Activated CD4-positive, alpha-beta T cell treated with anti-CD3 and anti-CD28 coated beads, Interleukin-2, amount 10 ng/mL, durations not matched to agents 7 days and 5 days (primary cell): Measurements from ENCODE around the gene GIT2. TPM values are rescaled to one million over a fixed set of nuclear protein-coding genes. Genes with fewer than 3 reads are reported as not detected.

Source experiments
- CTCF ChIA-PET: fragments of 350-600 bp; sonication (Branson Sonifier 250); formaldehyde crosslinking; loops from one replicate; lab custom pipeline; 2021; ENCODE audit warnings: antibody characterized with exemption; lab: Charles Lee
- POLR2A ChIA-PET: fragments of 350-600 bp; sonication (Branson Sonifier 250); formaldehyde crosslinking; loops from one replicate; lab custom pipeline; 2021; ENCODE audit warnings: antibody characterized with exemption; lab: Charles Lee
- DNase-seq: peaks from one replicate; pipeline ENCODE4 v3.0.0-alpha.2; 2020
- H3K27ac Mint-ChIP-seq: one replicate; pipeline ENCODE4 v1.8.0; 2021; ENCODE audit warnings: mild to moderate bottlenecking, moderate library complexity, mixed read lengths
- H3K27me3 Mint-ChIP-seq: one replicate; pipeline ENCODE4 v1.8.0; 2021; ENCODE audit warnings: mixed read lengths
- H3K36me3 Mint-ChIP-seq: one replicate; pipeline ENCODE4 v1.8.0; 2021; ENCODE audit warnings: low read depth, mixed read lengths
- H3K4me1 Mint-ChIP-seq: one replicate; pipeline ENCODE4 v1.8.0; 2021; ENCODE audit warnings: mixed read lengths
- H3K4me3 Mint-ChIP-seq: one replicate; pipeline ENCODE4 v1.8.0; 2021; ENCODE audit warnings: mild to moderate bottlenecking, moderate library complexity, mixed read lengths
- H3K9me3 Mint-ChIP-seq: one replicate; pipeline ENCODE4 v1.8.0; 2021; ENCODE audit warnings: mixed read lengths
- total RNA-seq, 2 experiments: library from RNA; stranded (reverse); gene quantifications; one replicate each; pipeline ENCODE4 v1.2.3, GENCODE V29; 2021

Gene GIT2
- total RNA-seq, 2 experiments from 2014 or later: 101 to 107 TPM

DNA sequence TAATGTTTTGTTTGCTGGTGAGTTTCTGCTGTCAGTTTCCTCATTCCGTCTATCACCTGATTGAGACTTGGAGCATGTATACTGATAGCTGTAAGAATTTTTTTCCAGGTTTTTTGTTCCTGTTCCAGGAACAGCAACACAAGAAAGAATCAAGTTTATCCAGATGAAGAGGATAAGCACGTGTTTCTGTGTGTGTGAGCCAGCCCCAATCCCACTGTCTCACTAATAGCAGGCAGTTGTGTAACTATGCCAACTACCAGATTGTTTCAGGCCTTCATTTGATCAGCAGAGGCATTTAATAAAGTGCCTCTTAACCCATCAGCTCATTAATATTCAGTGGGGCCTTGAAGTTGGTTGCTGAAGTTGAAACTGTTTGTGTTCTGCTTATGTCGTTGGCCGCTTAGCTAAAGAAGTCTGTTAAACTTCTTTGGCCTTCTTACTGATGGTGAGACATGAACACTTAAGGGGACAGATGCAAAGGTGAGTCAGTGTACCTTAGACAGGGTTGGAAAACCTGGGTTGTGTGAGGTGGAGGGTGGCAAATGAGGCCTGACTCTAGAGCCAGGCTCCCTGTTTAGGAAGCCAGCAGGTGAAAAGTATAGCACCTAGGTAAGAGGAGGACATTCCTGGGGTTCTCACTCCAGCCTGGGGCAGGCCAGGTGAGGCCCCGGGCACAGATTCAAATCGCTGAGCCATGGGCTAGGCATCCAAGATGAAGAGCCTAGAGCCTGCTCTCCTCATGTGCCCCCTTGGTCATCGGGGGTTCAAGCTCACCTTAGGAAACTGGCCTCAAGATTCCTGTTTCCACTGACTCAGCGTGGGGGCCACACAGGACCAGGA, 6.7 kb upstream of the GIT2 start:
- POLR2A ChIA-PET: no interaction called here
- CTCF ChIA-PET: interaction anchor here (0.8 to 1.3 kb wide), 4 partner anchors 18 to 71 kb away, joined by 3 to 6 read pairs (median 4); no protein-coding TSS in a partner anchor
- Mint-ChIP-seq H3K4me1 (peaks cover 72% of the 10 kb centered on the region), H3K9me3 (peaks cover 4% of the 10 kb centered on the region), H3K4me3 (no peak overlapping the region), H3K27ac (no peak overlapping the region), H3K27me3 (no peaks in the 10 kb centered on the region), H3K36me3 (peaks cover 45% of the 10 kb centered on the region)
- no peak for DNase-seq

DNA sequence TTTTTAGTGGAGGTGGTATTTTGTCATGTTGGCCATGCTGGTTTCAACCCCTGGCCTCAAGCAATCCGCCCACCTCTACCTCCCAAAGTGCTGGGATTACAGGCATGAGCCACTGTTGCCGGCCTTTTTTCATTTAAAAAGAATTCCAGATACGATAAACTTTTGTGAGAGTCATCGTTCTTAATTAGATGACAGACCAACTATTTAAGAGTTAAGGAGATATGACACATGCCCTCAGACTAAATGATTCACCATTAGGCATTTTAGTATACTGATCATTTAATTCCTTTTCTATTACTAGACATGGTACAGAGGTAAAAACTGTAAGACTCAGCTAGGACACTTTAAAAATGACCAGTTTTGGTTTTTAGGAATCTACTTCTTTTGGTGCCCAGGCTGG, 5.4 kb upstream of the GIT2 start:
- peaks cover 70% of the 10 kb centered on the region for H3K4me1 Mint-ChIP-seq

DNA sequence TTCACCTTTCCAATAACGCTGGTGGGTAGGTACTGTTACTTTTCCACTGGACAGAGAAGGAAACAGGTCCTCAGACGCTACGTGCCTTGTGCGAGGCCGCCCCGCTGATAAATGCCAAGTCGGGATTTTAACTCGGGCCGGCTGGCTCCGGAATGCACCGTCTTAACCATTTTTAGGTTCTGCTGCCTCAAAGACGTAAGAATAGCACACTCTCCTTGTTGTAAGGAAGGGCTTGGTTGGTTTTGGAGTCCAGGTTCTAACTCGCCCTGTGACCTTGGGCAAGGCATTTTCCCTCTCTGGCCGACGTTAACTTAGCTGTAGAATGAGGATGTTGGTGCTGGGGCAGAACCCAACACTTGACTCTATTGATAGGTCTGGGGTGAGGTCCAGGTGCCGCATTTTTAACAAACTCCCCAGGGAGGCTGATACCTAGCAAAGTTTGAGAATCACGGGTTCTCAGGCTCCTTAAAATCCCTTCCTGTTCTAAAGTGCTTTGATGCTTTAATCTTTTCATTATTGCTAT, 3.9 kb upstream of the GIT2 start:
- Mint-ChIP-seq H3K27ac (peak overlapping the region; percentile 98), H3K36me3 (peaks cover 28% of the 10 kb centered on the region), H3K9me3 (no peaks in the 10 kb centered on the region), H3K4me1 (peaks cover 62% of the 10 kb centered on the region), H3K27me3 (no peaks in the 10 kb centered on the region), H3K4me3 (peak overlapping the region; percentile 100)
- ChIA-PET CTCF (interaction anchor here (1.1 to 1.2 kb wide), 2 partner anchors 13 to 103 kb away, joined by 3 read pairs; no protein-coding TSS in a partner anchor), POLR2A (no interaction called here)
- no peak for DNase-seq

More for the DNA sequence above, 5.4 kb upstream of the GIT2 start:
- Mint-ChIP-seq H3K36me3 (peaks cover 36% of the 10 kb centered on the region), H3K27ac (no peak overlapping the region), H3K9me3 (no peaks in the 10 kb centered on the region), H3K27me3 (no peaks in the 10 kb centered on the region), H3K4me3 (peak overlapping the region; percentile 100)
- ChIA-PET CTCF (interaction anchor here (1.0 kb wide), 1 partner anchor 17 kb away, joined by 3 read pairs; no protein-coding TSS in a partner anchor), POLR2A (no interaction called here)
- DNase-seq: no peak

DNA sequence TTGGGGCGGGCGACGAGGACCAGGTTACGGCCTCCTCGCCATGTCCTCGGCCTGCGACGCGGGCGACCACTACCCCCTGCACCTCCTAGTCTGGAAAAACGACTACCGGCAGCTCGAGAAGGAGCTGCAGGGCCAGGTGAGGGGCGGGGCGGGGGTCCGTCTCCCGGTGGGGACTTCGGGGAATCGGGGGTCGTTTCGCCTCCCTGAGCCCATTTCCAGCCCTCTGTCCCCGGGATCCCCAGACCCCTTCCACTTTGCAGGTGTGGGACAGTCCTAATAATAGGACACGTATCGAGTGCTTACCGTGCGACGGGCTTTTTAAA, 3.4 kb upstream of the GIT2 start:
- Mint-ChIP-seq H3K36me3 (peaks cover 29% of the 10 kb centered on the region), H3K27ac (peak overlapping the region; percentile 98), H3K9me3 (no peaks in the 10 kb centered on the region), H3K4me1 (peaks cover 60% of the 10 kb centered on the region), H3K4me3 (peak overlapping the region; percentile 100), H3K27me3 (no peaks in the 10 kb centered on the region)
- CTCF ChIA-PET: interaction anchor here (0.9 to 1.6 kb wide), 5 partner anchors 11 to 103 kb away, joined by 3 to 6 read pairs (median 3); no protein-coding TSS in a partner anchor
- DNase-seq: no peak
- POLR2A ChIA-PET: no interaction called here

DNA sequence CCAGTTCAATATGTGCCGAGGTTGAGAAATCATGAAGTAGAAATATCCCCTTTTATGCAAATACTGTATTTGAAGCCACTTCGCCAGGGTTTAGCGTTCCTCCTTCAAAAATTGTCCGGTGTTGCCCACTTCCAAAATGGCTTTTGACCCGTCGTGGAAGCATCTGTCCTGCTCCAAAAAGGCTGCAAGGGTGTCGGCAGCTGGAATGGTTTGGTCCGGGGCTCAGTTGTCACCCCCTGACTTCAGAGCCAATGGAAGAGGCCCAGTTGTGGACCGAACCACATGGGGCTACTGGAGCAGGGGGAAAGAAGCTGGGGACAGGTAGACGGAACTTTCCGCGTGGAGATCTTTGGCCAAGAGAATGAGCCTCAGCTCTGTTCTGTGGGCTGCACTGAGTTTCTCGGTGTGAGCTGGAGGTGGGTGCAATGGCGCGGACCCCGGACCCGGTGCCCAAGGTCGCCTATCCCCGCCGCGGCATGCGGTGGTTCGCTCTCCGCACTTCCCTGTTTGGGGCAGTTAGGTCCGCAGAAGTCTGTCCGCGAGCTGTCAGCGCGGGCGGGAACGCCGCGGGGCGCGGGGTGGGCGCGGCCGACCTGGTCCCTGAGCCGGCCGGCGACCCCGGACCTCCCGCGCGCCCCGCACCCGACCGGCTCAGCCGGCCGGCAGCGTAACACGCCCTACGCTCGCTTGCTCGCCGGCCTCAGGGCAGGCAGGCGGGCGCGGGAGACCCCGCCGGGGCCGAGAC, 2.9 kb upstream of the GIT2 start, which contains the start of gene ANKRD13A:
Gene ANKRD13A (plus strand): TSS at position 527 of the 745 bp plus-strand sequence. CDS start 259 bp downstream, outside the sequence.
- H3K4me3 Mint-ChIP-seq: peak within 1 kb of the TSS; percentile 100
- ChIA-PET CTCF (interaction anchor here (0.9 to 1.6 kb wide), 7 partner anchors 11 to 102 kb away, joined by 3 to 6 read pairs (median 3); no protein-coding TSS in a partner anchor), POLR2A (no interaction called here)
- peak; percentile 93 for DNase-seq
- H3K27me3 Mint-ChIP-seq: no peaks in the 10 kb centered on the region
- peaks cover 29% of the 10 kb centered on the region for H3K36me3 Mint-ChIP-seq
- H3K4me1 Mint-ChIP-seq: peaks cover 61% of the 10 kb centered on the region
- H3K9me3 Mint-ChIP-seq: no peaks in the 10 kb centered on the region
- peak within 1 kb of the TSS; percentile 98 for H3K27ac Mint-ChIP-seq

DNA sequence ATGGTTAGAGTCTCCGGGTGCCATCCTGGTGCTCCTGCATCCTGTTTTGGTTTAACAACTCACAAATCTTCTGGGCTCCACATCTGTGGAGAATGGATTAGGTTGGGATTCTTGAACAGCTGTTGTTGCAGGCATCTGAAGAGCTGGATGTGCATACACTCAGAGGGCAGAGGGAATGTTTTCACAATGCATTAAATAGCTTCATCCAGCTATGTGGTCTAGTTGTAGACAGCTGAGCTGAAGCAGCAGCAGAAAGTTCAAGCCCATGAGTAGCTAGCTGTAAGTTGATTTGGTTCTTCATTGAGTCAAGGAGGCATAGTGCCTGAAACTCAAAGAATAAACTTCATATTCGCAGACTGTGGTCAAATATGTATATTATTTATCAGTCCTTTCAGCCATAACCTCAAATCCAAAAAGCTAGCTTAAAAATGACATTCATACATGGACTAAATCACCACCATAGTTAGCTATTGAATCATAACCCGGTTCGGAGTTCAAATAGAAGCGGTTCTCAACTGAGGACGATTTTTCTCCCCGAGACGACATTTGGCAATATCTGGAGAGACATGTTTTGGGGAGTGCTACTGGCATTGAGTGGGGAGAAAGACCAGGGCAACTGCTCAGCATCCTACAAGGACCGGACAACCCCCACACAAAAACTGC, 2.2 kb upstream of the GIT2 start:
- ChIA-PET POLR2A (no interaction called here), CTCF (interaction anchor here (1.0 to 1.6 kb wide), 5 partner anchors 10 to 33 kb away, joined by 3 to 6 read pairs (median 3); no protein-coding TSS in a partner anchor)
- peak overlapping the region; percentile 98 for H3K27ac Mint-ChIP-seq
- no peaks in the 10 kb centered on the region for H3K9me3 Mint-ChIP-seq
- peaks cover 61% of the 10 kb centered on the region for H3K4me1 Mint-ChIP-seq
- peaks cover 28% of the 10 kb centered on the region for H3K36me3 Mint-ChIP-seq
- no peak for DNase-seq
- H3K4me3 Mint-ChIP-seq: peak overlapping the region; percentile 88
- H3K27me3 Mint-ChIP-seq: no peaks in the 10 kb centered on the region

DNA sequence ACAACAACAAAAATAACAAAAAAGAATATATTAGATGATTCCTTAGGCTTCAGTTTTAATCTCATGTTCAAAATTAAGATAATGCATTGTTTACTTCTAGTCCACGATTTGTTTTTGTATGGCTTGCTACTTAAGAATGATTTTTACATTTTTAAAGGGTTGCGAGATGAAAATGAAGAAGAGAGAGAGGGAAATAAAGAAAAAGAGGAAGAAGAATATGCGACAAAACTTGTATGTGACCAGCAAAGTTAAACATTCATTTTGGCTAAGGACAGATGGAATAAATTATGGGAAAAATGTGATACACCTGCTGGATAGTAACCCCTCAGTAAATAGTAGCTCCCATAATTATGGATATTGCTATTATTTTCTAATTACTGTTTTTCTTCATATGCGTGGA, 1.2 kb upstream of the GIT2 start:
- CTCF ChIA-PET: no interaction called here
- Mint-ChIP-seq H3K4me3 (peak overlapping the region; percentile 54), H3K27me3 (no peaks in the 10 kb centered on the region), H3K27ac (peak overlapping the region; percentile 74), H3K36me3 (peaks cover 28% of the 10 kb centered on the region), H3K9me3 (no peaks in the 10 kb centered on the region), H3K4me1 (peaks cover 63% of the 10 kb centered on the region)
- POLR2A ChIA-PET: no interaction called here
- no peak for DNase-seq

DNA sequence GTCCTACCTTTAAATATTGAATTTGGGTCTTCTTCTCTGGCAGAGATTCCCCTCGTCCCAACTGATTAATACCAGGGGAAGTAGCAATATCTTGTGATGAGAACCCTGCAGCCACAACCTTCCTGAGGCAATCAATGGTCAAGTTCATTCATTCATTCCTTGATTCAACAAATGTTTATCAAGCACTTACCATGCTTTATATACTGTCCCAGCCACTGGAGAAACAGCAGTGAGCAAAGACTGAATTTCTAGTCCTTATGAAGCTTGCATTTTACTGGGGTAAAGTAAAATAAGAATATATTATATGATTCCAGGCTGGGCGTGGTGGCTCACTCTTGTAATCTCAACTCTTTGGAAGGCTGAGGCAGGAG, 300 bp upstream of the GIT2 start:
- peak overlapping the region; percentile 85 for H3K27ac Mint-ChIP-seq
- H3K9me3 Mint-ChIP-seq: no peaks in the 10 kb centered on the region
- peaks cover 29% of the 10 kb centered on the region for H3K36me3 Mint-ChIP-seq
- CTCF ChIA-PET: no interaction called here
- no peak for DNase-seq
- H3K4me1 Mint-ChIP-seq: peaks cover 64% of the 10 kb centered on the region
- peak overlapping the region; percentile 100 for H3K4me3 Mint-ChIP-seq
- POLR2A ChIA-PET: interaction anchor here (0.6 kb wide), 1 partner anchor 10 kb away, joined by 4 read pairs; no protein-coding TSS in a partner anchor
- H3K27me3 Mint-ChIP-seq: no peaks in the 10 kb centered on the region

DNA sequence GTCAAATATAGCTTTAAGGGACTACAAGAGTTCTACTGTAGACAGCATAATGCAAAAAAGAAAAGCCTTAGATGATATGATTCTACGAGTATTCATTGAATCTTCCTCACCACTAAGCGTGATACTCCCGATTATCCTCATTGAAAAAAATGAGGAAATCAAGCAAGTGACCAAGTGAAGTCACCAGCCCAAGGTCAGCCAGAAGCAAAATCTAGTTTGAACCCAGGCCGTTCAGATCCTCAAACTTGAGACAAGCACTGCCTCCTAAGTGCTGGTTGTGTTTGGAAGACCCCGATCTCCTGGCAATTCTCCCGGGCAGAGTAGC, 845 bp downstream of the GIT2 start:
- peak overlapping the region; percentile 100 for H3K4me3 Mint-ChIP-seq
- POLR2A ChIA-PET: no interaction called here
- H3K36me3 Mint-ChIP-seq: peaks cover 40% of the 10 kb centered on the region
- DNase-seq: no peak
- peaks cover 62% of the 10 kb centered on the region for H3K4me1 Mint-ChIP-seq
- peak overlapping the region; percentile 98 for H3K27ac Mint-ChIP-seq
- H3K27me3 Mint-ChIP-seq: no peaks in the 10 kb centered on the region
- no peaks in the 10 kb centered on the region for H3K9me3 Mint-ChIP-seq
- CTCF ChIA-PET: interaction anchor here (1.1 kb wide), 1 partner anchor 105 kb away, joined by 3 read pairs; no protein-coding TSS in a partner anchor

DNA sequence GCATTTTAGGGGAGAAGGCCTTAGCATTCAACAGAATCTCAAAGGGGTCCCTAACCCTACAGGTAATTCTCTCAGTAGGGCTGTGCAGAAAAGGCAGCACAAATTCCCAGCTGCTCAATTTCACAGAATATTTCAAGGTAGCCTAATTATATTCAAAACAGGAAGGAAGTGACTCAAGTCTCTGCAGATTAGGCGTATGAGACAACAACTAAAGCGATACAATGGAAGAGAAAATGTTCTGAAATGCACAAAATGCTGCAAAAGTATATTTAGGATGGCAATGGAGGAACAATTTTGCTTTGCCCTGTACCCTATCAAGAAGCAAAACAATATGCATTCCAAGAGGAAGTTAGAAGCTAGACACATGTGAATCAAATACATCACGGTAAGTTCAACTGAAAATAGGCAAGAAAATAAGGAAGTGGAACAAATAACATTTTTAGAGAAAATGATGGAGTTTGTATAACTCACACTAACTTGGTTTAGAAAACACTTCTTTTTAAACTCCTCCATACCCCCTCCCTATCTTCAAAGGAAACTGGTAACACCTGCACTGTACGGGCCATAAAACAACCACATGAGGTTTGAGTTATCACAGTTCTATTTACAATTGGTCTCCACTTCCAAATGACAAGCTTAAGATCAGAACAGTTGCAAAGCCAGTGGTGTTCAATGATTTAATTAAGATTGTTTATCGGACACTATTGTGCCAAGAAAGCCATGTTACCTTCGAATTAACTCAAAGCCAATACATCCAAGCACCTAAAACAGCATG, 1.6 kb downstream of the GIT2 start:
- CTCF ChIA-PET: interaction anchor here (1.1 kb wide), 1 partner anchor 105 kb away, joined by 3 read pairs; no protein-coding TSS in a partner anchor
- DNase-seq: no peak

DNA sequence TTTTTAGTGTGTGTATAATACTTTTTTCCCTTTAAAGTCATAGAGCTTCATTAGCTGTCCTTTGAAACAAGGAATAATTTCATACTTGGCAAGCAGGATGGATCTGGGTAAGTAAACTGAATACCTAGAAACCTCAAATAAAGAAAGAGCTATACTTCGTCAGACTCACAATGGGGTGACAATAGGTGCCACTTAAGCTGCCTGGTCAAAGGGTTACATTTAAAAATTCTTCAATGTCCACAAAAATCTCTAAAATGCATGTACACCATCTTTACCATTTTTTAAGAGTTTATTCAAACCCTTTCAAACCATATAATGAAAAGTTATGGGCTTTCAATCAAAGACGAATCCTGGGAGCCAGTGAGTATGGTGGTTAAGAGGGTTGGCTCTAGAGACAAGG, 3.1 kb downstream of the GIT2 start:
- POLR2A ChIA-PET: no interaction called here
- no peak overlapping the region for H3K27ac Mint-ChIP-seq
- H3K4me1 Mint-ChIP-seq: peaks cover 64% of the 10 kb centered on the region
- no peak for DNase-seq
- H3K4me3 Mint-ChIP-seq: peak overlapping the region; percentile 47
- H3K9me3 Mint-ChIP-seq: no peaks in the 10 kb centered on the region
- no peaks in the 10 kb centered on the region for H3K27me3 Mint-ChIP-seq
- CTCF ChIA-PET: interaction anchor here (0.7 to 1.4 kb wide), 5 partner anchors 11 to 86 kb away, joined by 4 to 7 read pairs (median 6); no protein-coding TSS in a partner anchor
- peaks cover 53% of the 10 kb centered on the region for H3K36me3 Mint-ChIP-seq

More for the DNA sequence above, 1.6 kb downstream of the GIT2 start:
- Mint-ChIP-seq H3K27me3 (no peaks in the 10 kb centered on the region), H3K4me3 (peak overlapping the region; percentile 100), H3K9me3 (no peaks in the 10 kb centered on the region), H3K36me3 (peaks cover 45% of the 10 kb centered on the region), H3K27ac (peak overlapping the region; percentile 98), H3K4me1 (peaks cover 66% of the 10 kb centered on the region)
- POLR2A ChIA-PET: no interaction called here
